Measurements from ENCODE around the gene WDR55. TPM values are rescaled to one million over a fixed set of nuclear protein-coding genes. Genes with fewer than 3 reads are reported as not detected.

WDR55 gene
- total and polyA plus RNA-seq, 12 donors, result 13.3 to 20.8 (median 16.8) TPM

- Histone ChIP-seq H3K27ac (peak within 1 kb of the TSS; percentile 68 to 96 (median 89)), H3K4me3 (peak within 1 kb of the TSS in 3 of 4 donors; percentile 23 to 94 (median 39)), H3K9me3 (replicated peaks in 1 of 3) (no peaks in the 10 kb centered on the region), H3K36me3 (replicated peaks in 1 of 2) (peaks cover 0 to 20% of the 10 kb centered on the region in 2 donors), H3K27me3 (no peaks in the 10 kb centered on the region), H3K4me1 (replicated peaks in 1 of 2) (peaks cover 13 to 18% of the 10 kb centered on the region in 2 donors)
- intact Hi-C loops (cut with DNase I), result loop anchor here in 1 of 2 donors (5.0 kb wide), 1 partner anchor 82 kb away; the partner anchor contains the start of gene SRA1
- WGBS, 4 donors, result 0 to 2% (median 0%) methylated on average over 7 to 63 of the region's 63 CpGs
- TF ChIP-seq CTCF (IDR thresholded peaks at IDR 0.05), result peak; percentile 30 to 61 (median 56)
- peak in 1 of 2 donors; percentile 80 for TF ChIP-seq POLR2A (IDR thresholded peaks at IDR 0.05)
- DNase-seq, result peak; percentile 98 to 99 (median 99)
Measured at GRCh38 chr5:140639148-140639981, 25.3 kb upstream of the WDR55 start, which contains the start of gene TMCO6. Gene TMCO6, plus strand, starts transcription at chr5:140639451. Its CDS starts 77 bp downstream, at chr5:140639528.

DNA sequence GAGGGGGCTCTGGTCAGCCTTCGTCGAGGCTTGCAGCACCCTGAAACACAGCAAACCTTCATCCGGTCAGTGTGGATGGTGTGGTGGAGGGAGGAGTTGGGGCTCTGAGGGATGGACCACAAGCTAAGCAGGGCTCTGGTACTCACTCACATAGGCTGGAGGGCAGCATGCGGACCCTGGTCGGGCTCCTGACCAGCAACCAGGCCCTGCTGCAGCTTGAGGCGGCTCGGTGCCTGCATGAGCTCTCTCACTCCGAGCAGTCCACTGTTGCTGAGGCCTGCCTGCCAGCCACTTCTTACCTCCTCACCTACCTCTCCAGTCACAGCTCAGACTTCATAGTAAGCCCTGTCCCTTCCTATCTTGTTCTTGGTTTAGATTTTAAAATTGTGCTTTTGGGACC lies 23.0 kb upstream of the WDR55 start:
- DNase-seq, result no peak
- H3K4me3 ChIP-seq, result no peak overlapping the region
- intact Hi-C loops (cut with DNase I), result loop anchor here (5.0 to 10.0 kb wide), 2 partner anchors 69 to 277 kb away; partner anchors contain the start of gene SLC4A9 (in 1 of the 2)
- TF ChIP-seq POLR2A (IDR thresholded peaks at IDR 0.05) (no peak), CTCF (IDR thresholded peaks at IDR 0.05) (no peak)
- peak overlapping the region in 1 of 5 donors; percentile 40 for H3K27ac ChIP-seq
- peaks cover 16 to 20% of the 10 kb centered on the region in 2 donors for H3K4me1 ChIP-seq (replicated peaks in 1 of 2)
- H3K36me3 ChIP-seq (replicated peaks in 1 of 2), result peaks cover 0 to 34% of the 10 kb centered on the region in 2 donors
- no peaks in the 10 kb centered on the region for H3K9me3 ChIP-seq (replicated peaks in 1 of 3)
- H3K27me3 ChIP-seq, result no peaks in the 10 kb centered on the region
- 88 to 91% (median 91%) methylated on average over 6 to 8 of the region's 8 CpGs for WGBS, 4 donors

DNA sequence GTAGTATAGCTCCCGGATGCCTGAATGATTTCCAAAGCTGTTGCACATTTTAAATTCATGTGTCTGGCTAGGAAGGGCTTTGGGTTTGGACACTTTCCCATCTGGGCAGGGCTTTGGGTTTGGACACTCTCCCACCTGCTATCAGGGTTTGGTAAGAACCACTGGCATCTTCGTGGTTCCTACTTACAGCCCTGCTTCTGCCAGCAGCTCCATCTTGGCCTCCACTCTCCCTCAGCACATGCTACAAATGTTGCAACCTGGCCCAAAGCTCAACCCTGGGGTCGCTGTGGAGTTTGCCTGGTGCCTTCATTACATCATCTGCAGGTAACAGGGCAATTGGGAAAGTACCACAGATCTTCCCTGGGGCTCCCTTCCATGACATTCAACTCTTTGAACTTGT lies 22.0 kb upstream of the WDR55 start:
- Histone ChIP-seq H3K4me3 (no peak overlapping the region), H3K36me3 (replicated peaks in 1 of 2) (peaks cover 0 to 34% of the 10 kb centered on the region in 2 donors), H3K27me3 (no peaks in the 10 kb centered on the region), H3K9me3 (replicated peaks in 1 of 3) (no peaks in the 10 kb centered on the region), H3K4me1 (replicated peaks in 1 of 2) (peaks cover 17 to 20% of the 10 kb centered on the region in 2 donors), H3K27ac (peak overlapping the region in 1 of 5 donors; percentile 7)
- peak in 6 of 7 donors; percentile 31 to 81 (median 62) for DNase-seq
- TF ChIP-seq POLR2A (IDR thresholded peaks at IDR 0.05) (no peak), CTCF (IDR thresholded peaks at IDR 0.05) (no peak)
- intact Hi-C loops (cut with DNase I), result loop anchor here (5.0 to 10.0 kb wide), 2 partner anchors 70 to 278 kb away; partner anchors contain the start of gene SLC4A9 (in 1 of the 2)
- WGBS, 4 donors, result 50 to 78% (median 56%) methylated on average over 3 of the region's 3 CpGs

- Histone ChIP-seq H3K9me3 (replicated peaks in 1 of 3) (no peaks in the 10 kb centered on the region), H3K4me1 (replicated peaks in 1 of 2) (peaks cover 12 to 21% of the 10 kb centered on the region in 2 donors), H3K27ac (peak overlapping the region in 4 of 5 donors; percentile 81 to 84 (median 82)), H3K36me3 (replicated peaks in 1 of 2) (peaks cover 0 to 68% of the 10 kb centered on the region in 2 donors), H3K27me3 (no peaks in the 10 kb centered on the region), H3K4me3 (peak overlapping the region; percentile 60 to 91 (median 78))
- intact Hi-C loops (cut with DNase I), result loop anchor here in 1 of 2 donors (10.0 kb wide), 1 partner anchor 282 kb away; the partner anchor contains the start of gene SLC4A9
- TF ChIP-seq CTCF (IDR thresholded peaks at IDR 0.05) (no peak), POLR2A (IDR thresholded peaks at IDR 0.05) (no peak)
- peak in 1 of 7 donors; percentile 43 for DNase-seq
- WGBS, 4 donors, result 0 to 4% (median 1%) methylated on average over 7 to 27 of the region's 27 CpGs
Measured at GRCh38 chr5:140647042-140647419, 17.7 kb upstream of the WDR55 start.
